ENCODE results near the gene KRT73.
A peak's percentile ranks its signal among the peaks of the same experiment; 100 is the strongest.

KRT73 gene

GRCh38 chr12:52645120-52645761 is 26.9 kb upstream of the KRT73 start:
- no peak for DNase-seq

DNA sequence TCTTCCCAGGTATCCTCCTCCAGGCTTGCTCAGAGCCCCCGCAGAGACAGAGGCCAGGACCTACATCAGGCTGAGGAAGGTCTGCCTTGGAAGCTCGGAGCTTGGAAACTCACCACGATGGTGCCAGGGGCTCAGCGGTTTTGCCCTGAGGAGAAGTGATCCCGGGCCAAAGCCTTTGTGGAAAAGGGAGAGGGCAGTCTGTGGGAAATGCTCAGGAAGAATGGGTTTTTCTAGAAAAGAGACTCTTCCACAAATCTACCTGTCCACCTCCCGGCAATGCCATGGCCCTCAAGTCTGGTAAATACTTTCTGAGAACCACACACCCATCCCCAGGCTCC is 25.7 kb upstream of the KRT73 start:
- no peak for DNase-seq

DNA sequence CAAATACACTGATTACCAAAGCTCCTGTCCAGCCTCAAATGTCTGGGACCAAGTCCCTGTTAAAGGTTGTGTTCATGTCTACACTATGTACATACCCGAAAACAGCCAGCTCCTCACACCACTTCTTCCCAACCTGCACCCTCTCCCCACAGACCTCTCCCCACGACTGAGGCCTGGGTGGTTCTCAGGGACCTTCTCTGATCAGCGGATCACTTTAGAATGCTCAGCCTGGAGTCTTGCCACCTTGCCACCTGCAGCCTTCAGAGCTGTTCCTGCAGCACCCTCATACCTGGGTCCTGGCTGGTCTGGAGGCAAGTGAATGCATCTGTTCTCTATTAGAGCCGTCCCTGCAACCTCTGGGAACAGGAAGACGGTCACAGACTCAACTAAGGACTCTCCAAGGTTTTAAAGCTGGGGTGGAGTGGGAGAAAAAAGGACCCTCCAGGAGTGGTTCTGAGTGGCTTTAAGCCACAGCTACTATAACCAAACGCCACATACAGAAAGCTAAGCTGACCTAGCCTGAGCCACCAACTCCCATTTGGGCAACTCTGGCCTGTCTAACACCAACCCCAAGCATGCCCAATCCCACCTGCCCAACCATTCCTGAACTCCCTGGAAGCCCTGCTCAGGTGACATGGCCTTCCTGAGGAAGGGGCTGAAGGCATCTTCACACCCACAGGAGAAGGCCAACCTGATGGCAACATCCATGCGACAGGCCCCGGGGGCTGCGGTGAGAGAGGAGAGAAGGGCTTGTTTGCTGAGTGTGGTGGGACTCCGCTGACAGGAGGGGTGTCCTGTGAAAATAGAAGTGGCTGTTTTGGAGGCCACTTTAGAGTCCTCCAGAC is 25.1 kb upstream of the KRT73 start:
- DNase-seq: no peak

GRCh38 chr12:52641468-52641867 is 23.1 kb upstream of the KRT73 start:
- DNase-seq: no peak

- no peak for DNase-seq
These were observed 18.9 kb upstream of the KRT73 start for GRCh38 chr12:52637299-52637698.

- no peak for DNase-seq
These were observed 18.4 kb upstream of the KRT73 start for GRCh38 chr12:52636592-52637258.

- DNase-seq: no peak
These were observed 17.8 kb upstream of the KRT73 start for GRCh38 chr12:52636189-52636588.

GRCh38 chr12:52634266-52635056 is 16.1 kb upstream of the KRT73 start:
- no peak for DNase-seq

- DNase-seq: peak; percentile 9
These were observed 15.0 kb upstream of the KRT73 start for GRCh38 chr12:52633383-52633782.

DNA sequence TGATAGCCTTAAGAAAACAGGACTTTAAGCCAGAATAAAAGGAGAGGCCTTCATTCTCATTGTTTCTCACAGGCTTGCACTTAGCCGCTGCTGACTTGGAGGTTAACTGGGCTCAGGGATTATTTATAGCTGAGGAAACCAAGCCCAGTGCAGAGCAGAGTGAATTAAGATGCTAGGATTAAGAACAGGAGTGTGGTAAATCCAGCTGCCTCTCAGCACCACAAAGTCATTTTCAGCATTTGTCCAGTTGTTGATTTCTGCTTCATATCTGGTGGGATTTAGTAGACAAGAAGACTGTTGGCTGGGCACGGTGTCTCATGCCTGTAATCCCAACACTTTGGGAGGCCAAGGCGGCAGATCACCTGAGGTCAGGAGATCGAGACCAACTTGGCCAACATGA is 14.3 kb upstream of the KRT73 start:
- no peak for DNase-seq

DNA sequence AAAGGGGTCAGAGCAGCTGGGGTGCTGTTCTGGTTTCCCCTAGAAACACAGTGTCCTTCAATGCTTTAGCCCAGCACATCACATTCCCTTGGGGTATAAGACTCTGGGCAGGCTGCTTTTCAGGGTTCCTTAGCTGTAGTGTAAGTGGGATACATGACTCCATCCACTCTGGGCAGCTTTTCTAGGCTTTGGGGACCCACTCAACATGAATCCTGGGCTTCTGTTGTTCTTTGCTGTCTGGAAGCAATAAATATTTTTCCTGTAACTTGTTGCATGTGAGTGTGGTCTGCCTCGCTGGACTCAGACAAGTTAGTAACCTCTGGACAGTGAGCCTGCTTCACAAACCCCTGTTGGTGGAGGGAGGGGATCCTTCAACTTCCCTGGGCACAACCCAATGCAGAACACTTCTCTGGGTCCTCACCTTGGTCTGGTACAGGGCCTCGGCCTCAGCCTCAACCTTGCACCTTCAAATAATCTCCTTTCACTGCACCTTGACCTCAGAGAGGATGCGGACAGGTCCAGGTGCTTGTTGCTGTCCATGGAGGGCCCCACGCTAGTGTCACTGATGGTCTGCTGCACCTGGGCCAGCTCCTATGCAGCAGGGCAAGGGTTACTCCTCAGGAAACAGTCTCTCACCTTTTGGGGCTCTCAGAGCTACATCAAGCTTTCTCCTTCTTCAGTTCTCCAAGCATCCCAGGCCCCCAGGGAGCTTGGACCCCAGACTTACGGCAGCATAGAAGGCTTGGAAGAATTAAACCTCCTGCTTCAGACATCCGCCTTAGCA is 13.5 kb upstream of the KRT73 start:
- no peak for DNase-seq

DNA sequence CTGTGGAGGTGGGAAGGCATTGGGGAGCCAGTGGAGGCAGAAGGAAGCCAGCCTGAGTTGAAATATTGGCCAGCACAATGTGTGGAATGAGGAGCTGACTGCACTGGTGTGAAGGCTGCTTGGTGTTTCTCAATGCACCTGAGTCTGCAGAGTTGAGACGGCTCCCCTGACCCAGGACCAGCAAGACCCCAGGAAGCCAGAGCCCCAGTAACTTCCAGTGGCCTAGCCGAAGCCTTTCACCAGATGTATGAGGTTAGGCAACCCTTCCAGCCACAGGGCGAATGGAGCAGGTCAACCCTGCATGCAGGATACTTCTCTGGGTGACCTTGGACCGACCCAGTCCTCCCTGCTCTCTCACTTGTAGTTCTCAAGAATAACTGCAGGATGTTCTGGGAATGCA is 12.9 kb upstream of the KRT73 start:
- DNase-seq: no peak

- DNase-seq: no peak
These were observed 12.3 kb upstream of the KRT73 start for GRCh38 chr12:52630599-52631200.

DNA sequence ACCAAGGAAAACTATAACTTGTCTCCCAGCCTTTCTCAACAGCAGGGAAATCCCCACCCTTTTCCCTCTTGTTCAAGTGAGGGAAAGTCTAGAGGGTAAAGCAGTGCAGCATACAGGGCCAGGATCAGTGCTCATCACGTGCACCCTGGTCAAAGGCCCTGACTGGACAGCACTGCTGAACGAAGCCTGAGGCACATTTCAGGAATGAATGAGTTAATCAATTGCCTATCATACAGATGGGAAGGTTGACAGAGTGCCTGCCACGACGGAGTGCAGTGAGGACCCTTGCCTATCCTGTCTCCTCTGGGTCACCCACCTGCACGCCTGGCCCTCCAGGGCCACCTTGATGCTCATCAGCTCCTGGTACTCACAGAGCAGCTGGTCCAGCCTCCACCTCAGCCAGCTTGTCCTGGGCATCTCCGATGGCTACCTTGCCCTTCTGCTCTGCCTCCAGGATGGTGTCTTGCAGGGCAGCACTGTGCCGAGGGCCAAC is 11.7 kb upstream of the KRT73 start:
- no peak for DNase-seq

- no peak for DNase-seq
These were observed 11.1 kb upstream of the KRT73 start for GRCh38 chr12:52629281-52630007.

GRCh38 chr12:52628841-52629240 is 10.5 kb upstream of the KRT73 start:
- DNase-seq: no peak

DNA sequence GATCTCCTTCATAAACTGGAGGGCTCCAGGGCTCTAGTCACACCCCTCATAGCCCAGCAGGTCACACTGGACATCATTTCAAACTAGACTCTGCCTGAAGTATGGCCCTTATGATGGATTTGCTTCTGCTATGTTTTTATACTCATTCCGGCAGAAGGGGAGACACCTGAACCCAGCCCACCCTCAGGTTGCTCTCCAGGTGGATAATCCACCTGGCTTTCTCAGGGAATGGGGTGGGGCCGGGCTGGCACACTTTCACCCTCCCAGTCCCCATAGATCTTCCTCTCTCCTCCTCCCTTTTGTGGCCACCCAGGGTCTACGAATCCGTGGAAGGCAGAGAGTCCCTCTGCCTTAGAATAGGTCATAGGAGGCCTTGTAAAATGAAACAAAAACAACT is 9.8 kb upstream of the KRT73 start:
- no peak for DNase-seq

DNA sequence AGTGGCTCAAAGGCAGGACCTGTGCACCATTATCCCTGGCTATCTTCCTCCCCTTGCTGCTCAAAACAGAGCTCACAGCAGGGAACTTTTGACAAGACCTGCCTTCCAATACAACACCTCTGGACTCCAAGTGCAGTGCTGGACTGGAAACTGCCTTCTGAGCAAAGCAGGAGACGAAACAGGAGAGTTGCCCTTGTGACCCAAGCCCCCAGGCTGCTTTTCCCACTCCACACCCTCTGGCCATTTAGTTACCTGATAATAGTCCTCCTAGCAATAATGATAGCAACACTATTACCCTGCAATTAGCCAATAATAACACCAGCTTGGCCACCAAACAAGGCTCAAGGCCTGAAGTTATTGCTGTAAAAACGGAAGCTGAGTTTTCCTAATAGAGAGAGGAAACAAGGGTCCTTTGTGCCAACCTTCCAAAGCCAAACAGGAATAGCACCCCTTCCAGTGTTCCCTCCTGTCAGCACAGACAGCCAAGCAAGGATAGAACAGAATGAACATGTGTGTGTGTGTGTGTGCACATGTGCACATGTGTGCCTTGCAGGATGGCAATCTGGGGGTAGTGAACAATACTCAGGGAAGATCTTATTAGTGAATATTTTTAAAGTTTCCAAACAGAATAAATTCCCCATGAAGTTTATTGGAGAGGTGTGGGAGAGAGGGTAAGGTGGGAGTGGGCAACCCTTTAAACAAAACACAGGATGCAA is 9.2 kb upstream of the KRT73 start:
- no peak for DNase-seq

DNA sequence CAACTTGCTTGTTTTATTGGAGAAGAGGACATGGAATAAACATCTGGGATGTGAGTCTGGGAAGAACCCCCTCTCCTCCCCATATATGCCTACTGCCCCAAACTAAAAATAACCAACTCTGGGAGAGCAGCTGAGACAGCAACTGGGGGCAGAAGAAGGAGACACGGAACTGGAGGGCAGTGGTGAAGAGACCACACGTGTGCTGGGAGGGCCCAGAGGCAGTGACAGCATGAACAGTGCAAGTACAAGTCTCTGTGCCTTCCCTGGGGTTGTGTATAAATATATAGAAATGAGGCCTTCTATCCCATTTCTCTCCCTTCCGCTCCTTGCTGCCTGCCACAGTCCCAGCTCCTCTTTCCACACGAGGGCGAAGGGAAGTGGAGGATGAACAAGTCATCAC is 4.0 kb upstream of the KRT73 start:
- no peak for DNase-seq

- DNase-seq: no peak
These were observed 507 bp upstream of the KRT73 start for GRCh38 chr12:52618866-52619265.

- no peak for DNase-seq
These were observed 965 bp downstream of the KRT73 start for GRCh38 chr12:52617403-52617785.
